Measurements from ENCODE around the gene ANKHD1. TPM values are rescaled to one million over a fixed set of nuclear protein-coding genes. Genes with fewer than 3 reads are reported as not detected.

The ANKHD1 gene
- total RNA-seq, 1 donor: 81.1 TPM

- peak; percentile 9 for DNase-seq (ENCODE audit: insufficient read length, low spot score, missing footprints)
- Histone ChIP-seq H3K4me3 (ENCODE audit: insufficient read depth, low read length) (no peak overlapping the region), H3K27ac (ENCODE audit: low read depth, low read length) (no peak overlapping the region), H3K4me2 (ENCODE audit: insufficient read depth, low read length) (no peak overlapping the region), H3K79me2 (ENCODE audit: insufficient read depth, low read length) (peaks cover 48% of the 10 kb centered on the region), H3K9me3 (ENCODE audit: low read depth, low read length) (no peaks in the 10 kb centered on the region), H2AFZ (ENCODE audit: low read length) (no peak overlapping the region), H3K4me1 (ENCODE audit: insufficient read depth, low read length) (peaks cover 20% of the 10 kb centered on the region), H4K20me1 (ENCODE audit: insufficient read depth, low read length) (no peaks in the 10 kb centered on the region), H3K27me3 (ENCODE audit: insufficient read depth, low read length) (no peaks in the 10 kb centered on the region), H3K36me3 (ENCODE audit: insufficient read depth, low read length) (peaks cover 27% of the 10 kb centered on the region)
- TF ChIP-seq CTCF (IDR thresholded peaks at IDR 0.05; ENCODE audit: extremely low read depth, low read depth, low read length): no peak
These were observed 166.2 kb downstream of the ANKHD1 start for GRCh38 chr5:140567871-140568270.

- H3K9me3 ChIP-seq (ENCODE audit: low read depth, low read length): no peaks in the 10 kb centered on the region
- H3K36me3 ChIP-seq (ENCODE audit: insufficient read depth, low read length): peaks cover 27% of the 10 kb centered on the region
- no peaks in the 10 kb centered on the region for H4K20me1 ChIP-seq (ENCODE audit: insufficient read depth, low read length)
- TF ChIP-seq CTCF (IDR thresholded peaks at IDR 0.05; ENCODE audit: extremely low read depth, low read depth, low read length): no peak
- no peaks in the 10 kb centered on the region for H3K27me3 ChIP-seq (ENCODE audit: insufficient read depth, low read length)
- H3K4me3 ChIP-seq (ENCODE audit: insufficient read depth, low read length): no peak overlapping the region
- peaks cover 44% of the 10 kb centered on the region for H3K79me2 ChIP-seq (ENCODE audit: insufficient read depth, low read length)
- peaks cover 16% of the 10 kb centered on the region for H3K4me1 ChIP-seq (ENCODE audit: insufficient read depth, low read length)
- DNase-seq (ENCODE audit: insufficient read length, low spot score, missing footprints): peak; percentile 19
- no peak overlapping the region for H3K4me2 ChIP-seq (ENCODE audit: insufficient read depth, low read length)
- no peak overlapping the region for H3K27ac ChIP-seq (ENCODE audit: low read depth, low read length)
- H2AFZ ChIP-seq (ENCODE audit: low read length): no peak overlapping the region
These were observed 166.9 kb downstream of the ANKHD1 start for GRCh38 chr5:140568443-140569063.

GRCh38 chr5:140569197-140569596, 167.6 kb downstream of the ANKHD1 start:
- Histone ChIP-seq H3K27me3 (ENCODE audit: insufficient read depth, low read length) (no peaks in the 10 kb centered on the region), H3K4me2 (ENCODE audit: insufficient read depth, low read length) (no peak overlapping the region), H3K4me3 (ENCODE audit: insufficient read depth, low read length) (no peak overlapping the region), H2AFZ (ENCODE audit: low read length) (no peak overlapping the region), H3K79me2 (ENCODE audit: insufficient read depth, low read length) (peaks cover 41% of the 10 kb centered on the region), H3K36me3 (ENCODE audit: insufficient read depth, low read length) (peaks cover 27% of the 10 kb centered on the region), H3K4me1 (ENCODE audit: insufficient read depth, low read length) (peaks cover 13% of the 10 kb centered on the region), H3K27ac (ENCODE audit: low read depth, low read length) (no peak overlapping the region), H4K20me1 (ENCODE audit: insufficient read depth, low read length) (no peaks in the 10 kb centered on the region), H3K9me3 (ENCODE audit: low read depth, low read length) (no peaks in the 10 kb centered on the region)
- TF ChIP-seq CTCF (IDR thresholded peaks at IDR 0.05; ENCODE audit: extremely low read depth, low read depth, low read length): no peak
- DNase-seq (ENCODE audit: insufficient read length, low spot score, missing footprints): no peak

GRCh38 chr5:140570058-140570457, 168.4 kb downstream of the ANKHD1 start:
- Histone ChIP-seq H3K79me2 (ENCODE audit: insufficient read depth, low read length) (peaks cover 38% of the 10 kb centered on the region), H3K4me1 (ENCODE audit: insufficient read depth, low read length) (peaks cover 16% of the 10 kb centered on the region), H3K4me2 (ENCODE audit: insufficient read depth, low read length) (no peak overlapping the region), H3K27ac (ENCODE audit: low read depth, low read length) (no peak overlapping the region), H2AFZ (ENCODE audit: low read length) (no peak overlapping the region), H3K36me3 (ENCODE audit: insufficient read depth, low read length) (peaks cover 27% of the 10 kb centered on the region), H3K4me3 (ENCODE audit: insufficient read depth, low read length) (no peak overlapping the region), H3K9me3 (ENCODE audit: low read depth, low read length) (no peaks in the 10 kb centered on the region), H3K27me3 (ENCODE audit: insufficient read depth, low read length) (no peaks in the 10 kb centered on the region), H4K20me1 (ENCODE audit: insufficient read depth, low read length) (no peaks in the 10 kb centered on the region)
- TF ChIP-seq CTCF (IDR thresholded peaks at IDR 0.05; ENCODE audit: extremely low read depth, low read depth, low read length): no peak
- DNase-seq (ENCODE audit: insufficient read length, low spot score, missing footprints): no peak
